Tongue (tissue), 2 donors: Measurements from ENCODE around the gene STC2. TPM values are rescaled to one million over a fixed set of nuclear protein-coding genes. Genes with fewer than 3 reads are reported as not detected.
A peak's percentile ranks its signal among the peaks of the same experiment; 100 is the strongest.

Source experiments
- DNase-seq: peaks from one replicate; pipeline ENCODE4 v3.0.0-alpha.2; 2015
- total RNA-seq: library from RNA; depleted of rRNA; stranded (reverse); fragments of >200 nt; gene quantifications from one replicate; pipeline ENCODE4 v1.2.3, GENCODE V29; 2014

Gene STC2
- total RNA-seq, 1 donor from 2014 or later, result 29.2 TPM

DNA sequence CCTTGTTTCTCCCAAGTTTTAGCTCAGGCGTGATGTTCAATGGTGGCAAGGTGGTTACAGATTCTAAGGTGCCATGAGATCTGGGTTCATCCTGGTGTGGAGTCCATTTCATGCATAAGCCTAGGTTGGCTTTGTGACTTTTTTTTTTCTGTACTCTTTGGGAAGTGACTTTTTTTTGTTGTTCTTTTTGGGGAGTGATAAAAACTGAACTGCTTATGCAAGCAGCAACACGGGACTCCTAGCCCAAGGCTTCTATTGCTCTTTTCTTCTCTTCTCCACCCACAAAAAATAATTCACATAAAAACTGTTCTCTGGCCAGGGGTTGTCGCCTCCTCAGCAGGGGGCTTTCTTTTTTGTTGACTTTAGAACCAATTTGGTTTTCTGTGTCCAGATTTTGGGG lies 15.4 kb downstream of the STC2 start:
- no peak for DNase-seq

DNA sequence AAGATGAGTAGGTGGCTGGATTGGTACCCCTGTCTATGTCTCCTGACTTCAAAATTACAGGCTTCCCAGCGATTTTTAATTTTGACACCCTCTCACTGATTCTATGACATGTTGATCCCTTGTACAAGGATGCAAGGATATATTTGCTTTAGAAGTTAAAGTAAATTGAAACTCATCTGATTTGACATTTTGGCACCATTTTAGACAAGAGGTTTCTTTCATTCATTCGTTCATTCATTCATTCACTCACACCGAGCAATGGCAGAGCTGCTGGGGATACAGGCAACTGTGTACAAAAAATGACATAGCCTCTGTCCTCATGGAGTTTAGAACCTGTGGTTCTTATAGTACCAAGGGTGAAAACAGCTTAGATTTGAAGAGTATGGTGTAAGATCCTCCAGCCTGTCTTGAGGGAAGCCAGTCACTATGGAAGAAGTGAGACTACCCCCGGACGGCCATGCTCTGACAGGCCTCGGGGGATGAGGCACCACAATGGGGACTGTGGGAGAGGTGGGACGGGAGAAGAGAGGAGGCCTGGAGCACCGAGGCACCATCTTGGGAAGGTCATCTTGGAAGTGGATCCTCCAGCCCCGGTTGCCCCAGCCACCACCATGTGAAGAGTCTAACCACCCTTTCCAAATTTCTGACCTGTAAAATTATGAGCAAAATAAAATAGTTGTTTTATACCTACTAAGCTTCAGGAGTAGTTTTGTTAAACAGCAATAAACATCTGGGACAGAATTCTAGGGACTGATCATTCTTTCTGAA lies 16.2 kb downstream of the STC2 start:
- no peak for DNase-seq

- DNase-seq, result peak; percentile 72
These were observed 17.1 kb downstream of the STC2 start for GRCh38 chr5:173310861-173311785.

DNA sequence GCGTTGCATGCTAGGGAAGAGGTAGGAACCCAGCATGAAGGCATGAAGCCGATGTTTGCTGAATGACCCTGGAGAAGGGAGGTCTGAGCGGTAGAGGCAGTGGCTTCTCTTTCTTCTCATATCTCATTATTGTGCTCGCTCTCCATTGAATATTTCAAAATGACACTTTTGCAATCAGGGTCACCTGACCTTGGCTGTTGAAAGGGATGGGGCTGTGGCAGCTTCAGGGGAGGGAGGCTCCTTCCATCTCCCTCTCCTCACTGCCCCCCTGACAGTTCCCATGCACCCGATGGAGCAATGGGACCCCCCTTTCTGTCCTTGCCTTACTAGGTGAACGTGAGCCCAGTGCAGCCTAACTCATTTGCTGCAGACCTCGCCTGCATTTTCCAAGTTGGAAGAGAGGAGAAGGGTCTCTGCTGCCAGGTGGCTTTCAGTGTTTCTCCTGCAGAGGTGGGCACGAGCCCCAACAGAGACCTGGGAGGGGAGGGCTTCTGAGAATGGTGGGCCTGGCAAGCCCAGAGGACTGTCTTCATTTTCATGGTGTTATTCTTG lies 17.9 kb downstream of the STC2 start:
- DNase-seq, result no peak

- no peak for DNase-seq
These were observed 18.5 kb downstream of the STC2 start for GRCh38 chr5:173309731-173310130.

DNA sequence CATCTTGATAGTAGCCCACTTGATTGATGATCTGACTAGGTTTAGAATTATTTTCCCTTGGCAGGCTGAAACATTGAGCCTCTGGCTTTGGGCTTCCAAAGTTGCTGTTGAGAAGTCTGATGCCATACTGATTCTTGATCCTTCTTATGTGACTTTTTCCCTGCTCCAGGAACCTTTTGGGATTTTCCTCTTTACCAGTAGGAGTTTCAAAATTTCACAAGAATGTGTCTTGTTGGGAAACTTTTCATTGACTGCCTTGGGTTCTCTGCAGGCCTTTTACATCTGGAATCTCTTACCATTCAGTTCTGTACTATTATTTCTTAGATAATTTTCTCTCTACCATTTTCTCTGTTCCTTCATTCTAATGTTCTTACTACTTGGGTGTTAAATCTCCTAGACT lies 20.0 kb downstream of the STC2 start:
- DNase-seq, result no peak

- no peak for DNase-seq
These were observed 20.5 kb downstream of the STC2 start for GRCh38 chr5:173307695-173308094.

- no peak for DNase-seq
These were observed 21.5 kb downstream of the STC2 start for GRCh38 chr5:173306695-173307094.

- no peak for DNase-seq
These were observed 23.6 kb downstream of the STC2 start for GRCh38 chr5:173304591-173304988.

GRCh38 chr5:173303878-173304590 lies 24.2 kb downstream of the STC2 start:
- peak; percentile 49 for DNase-seq

DNA sequence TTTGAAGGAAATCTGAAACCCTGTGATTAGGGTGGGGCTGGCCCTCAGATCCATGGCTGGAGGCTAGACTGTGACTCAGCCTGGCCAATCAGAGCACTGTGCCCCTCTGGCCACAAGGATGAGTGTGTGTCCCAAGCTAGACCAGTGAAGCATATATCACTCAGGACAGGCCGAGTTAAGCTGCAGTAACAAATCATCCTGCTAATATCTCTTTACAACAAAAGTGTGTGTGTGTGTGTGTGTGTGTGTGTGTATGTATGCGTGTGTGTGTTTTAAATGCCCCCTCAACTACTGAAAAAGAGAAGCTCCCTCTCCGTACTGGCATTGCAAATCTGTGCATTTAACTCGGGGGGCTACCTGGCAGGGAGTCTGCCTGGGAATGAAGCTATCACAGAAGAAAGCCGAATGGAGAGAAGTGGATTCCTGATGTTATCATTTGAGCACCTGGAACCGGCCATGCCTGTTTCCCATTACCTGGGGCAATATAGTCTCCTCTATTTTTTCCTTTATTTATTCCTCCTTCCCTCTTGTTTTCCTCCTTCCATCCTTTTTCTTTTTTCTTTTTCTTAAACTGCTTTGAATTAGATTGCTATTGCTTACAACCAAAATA lies 25.6 kb downstream of the STC2 start:
- DNase-seq, result no peak

DNA sequence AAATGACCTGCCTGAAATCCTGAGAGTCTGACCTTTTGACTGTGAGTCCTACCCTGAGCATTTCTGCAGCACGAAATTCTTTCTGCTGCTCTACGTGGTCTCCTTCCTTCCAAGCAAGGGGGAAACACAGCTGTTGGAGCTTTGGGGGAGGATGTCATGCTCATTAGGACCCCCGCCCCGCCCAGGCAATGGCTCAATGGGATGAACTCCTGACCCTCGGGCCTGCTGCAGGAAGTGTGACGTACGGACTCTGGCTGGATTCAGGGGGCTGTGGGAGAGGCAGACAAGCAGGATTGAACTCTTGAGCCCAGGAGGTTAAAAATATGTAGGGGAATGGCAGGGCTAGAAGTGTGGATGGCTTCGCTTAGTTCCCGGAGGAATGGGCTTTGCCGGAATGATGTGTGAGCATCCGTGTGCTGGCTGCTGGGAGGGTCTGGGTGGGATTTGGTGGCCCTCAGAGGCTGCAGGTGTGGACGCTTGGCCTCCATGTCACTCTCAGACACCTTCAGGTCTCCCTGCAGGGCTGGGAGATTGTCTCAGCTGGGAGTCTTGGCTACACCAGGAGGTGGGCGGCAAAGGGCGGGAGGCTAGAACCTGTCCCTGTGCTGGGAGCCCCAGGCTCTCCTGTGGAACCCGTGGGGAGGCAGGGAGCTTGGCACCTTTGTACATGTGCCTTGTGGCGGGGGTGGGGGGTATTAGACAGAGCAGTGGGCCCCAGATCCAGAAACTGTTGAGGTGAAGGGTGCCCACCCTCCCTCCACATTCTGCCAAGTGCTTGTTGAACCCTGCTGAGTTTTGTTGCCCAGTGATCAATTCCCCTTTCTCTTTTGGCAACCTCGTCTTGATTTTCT lies 26.3 kb downstream of the STC2 start:
- DNase-seq, result peak; percentile 83

- DNase-seq, result no peak
These were observed 27.7 kb downstream of the STC2 start for GRCh38 chr5:173300389-173301047.

GRCh38 chr5:173299820-173300219 lies 28.4 kb downstream of the STC2 start:
- DNase-seq, result no peak

- DNase-seq, result no peak
These were observed 29.8 kb downstream of the STC2 start for GRCh38 chr5:173298213-173298926.

DNA sequence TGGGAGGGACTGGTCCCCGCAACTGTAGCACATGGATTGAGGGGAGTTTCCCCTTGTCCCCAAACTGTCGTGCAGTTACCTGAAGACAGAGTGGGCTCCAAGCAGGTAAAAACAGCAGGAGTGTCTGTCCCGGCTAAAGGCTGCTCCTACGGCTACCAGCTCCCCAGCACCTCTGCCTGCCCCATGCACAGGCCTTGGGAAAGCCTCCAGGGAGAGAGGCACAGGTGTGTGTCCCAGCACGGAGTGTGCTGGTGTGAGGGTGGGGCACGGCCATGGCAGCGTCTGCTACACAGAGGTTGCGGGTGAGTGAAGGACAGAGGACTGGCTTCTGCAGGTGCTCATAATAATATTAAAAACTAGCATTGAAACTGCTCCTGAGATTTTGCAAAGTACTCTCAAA lies 30.4 kb downstream of the STC2 start:
- no peak for DNase-seq

- no peak for DNase-seq
These were observed 31.2 kb downstream of the STC2 start for GRCh38 chr5:173296737-173297676.

GRCh38 chr5:173295796-173296195 lies 32.4 kb downstream of the STC2 start:
- no peak for DNase-seq
